HG03342 (cell line): ENCODE results near the gene FHOD3.
"Not testable (repeated sequence)": the region's sequence is repeated elsewhere in the genome, so short reads cannot be mapped to it uniquely, and the experiment has no call there.

Source experiments
- ATAC-seq: cut with Tn5 transposase; IDR thresholded peaks from one replicate; pipeline ENCODE4 v1.9.1; 2021; ENCODE audit warnings: mild to moderate bottlenecking, moderate library complexity; ENCODE audit not compliant: unreplicated experiment

FHOD3 gene

DNA sequence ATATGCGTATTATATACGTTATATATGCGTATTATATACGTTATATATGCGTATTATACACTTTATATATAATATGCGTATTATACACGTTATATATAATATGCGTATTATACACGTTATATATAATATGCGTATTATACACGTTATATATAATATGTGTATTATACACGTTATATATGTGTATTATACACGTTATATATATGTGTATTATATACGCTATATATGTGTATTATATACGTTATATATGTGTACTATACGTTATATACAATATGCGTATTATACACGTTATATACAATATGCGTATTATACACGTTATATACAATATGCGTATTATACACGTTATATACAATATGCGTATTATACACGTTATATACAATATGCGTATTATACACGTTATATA, 465.5 kb downstream of the FHOD3 start:
- not testable (repeated sequence) for ATAC-seq

DNA sequence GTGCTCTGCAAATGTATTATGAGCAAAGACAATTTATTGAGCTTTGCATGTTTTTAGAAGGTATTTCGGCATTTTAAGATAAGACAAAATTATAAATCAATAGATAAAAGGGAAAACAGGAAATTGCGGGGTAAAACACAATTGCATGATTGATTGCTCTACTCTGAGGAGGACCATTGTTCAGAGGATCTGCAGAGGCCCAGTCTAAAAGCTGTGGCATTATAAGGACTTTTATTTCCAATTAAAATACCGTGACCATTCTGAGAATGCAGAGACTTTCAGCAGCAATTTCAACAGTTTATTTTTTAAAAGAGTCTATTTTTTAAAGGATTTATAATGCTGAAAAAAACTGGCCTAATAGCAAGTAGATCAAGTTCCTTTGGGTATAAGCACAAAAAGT, 469.3 kb downstream of the FHOD3 start:
- ATAC-seq: no peak

DNA sequence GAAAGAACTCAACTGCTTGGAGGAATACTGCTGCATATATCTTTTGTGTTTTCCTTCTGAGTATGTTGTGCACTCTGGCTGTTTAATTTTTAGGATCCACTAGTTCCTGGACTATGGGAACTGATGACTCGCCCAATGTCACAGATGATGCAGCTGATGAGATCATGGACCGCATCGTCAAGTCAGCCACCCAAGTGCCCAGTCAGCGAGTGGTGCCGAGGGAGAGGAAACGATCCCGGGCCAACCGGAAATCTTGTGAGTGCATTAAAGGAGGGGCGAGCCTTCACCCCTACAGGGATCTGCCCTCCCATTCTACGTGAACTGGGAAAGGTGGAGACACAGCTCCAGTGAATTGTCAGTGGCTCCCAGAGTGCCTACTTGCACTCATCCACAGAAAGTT, 471.7 kb downstream of the FHOD3 start:
- ATAC-seq: no peak

DNA sequence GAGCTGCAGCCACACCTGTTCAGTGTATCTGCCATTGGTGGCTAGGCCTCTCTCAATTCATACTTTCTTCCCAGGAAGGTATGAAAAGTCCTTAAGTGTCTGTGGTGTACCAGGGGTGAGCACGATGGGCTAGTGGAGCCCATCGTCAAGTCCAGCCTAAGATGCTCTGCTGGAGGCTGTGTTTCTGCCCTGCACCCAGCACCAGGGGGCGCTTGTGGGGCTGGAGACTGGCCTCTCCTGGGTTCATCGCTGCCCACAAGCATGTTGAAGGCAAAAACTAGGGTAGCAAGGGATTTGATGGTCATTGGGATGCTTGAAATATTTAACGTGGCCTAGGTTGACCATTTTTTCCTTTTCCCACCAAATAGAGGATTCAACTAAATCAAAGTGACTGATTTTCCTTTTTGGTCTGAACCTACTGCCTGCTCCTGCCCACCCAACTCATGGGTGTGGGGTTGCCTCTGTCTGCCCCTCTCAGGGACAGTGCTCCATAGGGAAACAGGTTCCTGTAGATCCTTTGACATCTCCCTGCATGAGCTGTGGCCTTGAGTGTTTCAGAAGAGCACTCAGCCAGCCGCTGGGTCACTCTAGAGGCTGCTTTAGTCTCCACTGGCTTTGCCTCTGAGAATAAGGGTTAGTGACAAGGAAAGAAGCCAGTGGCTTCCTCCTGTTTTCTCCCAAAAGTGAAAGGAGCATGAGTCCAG, 472.2 kb downstream of the FHOD3 start:
- ATAC-seq: no peak

DNA sequence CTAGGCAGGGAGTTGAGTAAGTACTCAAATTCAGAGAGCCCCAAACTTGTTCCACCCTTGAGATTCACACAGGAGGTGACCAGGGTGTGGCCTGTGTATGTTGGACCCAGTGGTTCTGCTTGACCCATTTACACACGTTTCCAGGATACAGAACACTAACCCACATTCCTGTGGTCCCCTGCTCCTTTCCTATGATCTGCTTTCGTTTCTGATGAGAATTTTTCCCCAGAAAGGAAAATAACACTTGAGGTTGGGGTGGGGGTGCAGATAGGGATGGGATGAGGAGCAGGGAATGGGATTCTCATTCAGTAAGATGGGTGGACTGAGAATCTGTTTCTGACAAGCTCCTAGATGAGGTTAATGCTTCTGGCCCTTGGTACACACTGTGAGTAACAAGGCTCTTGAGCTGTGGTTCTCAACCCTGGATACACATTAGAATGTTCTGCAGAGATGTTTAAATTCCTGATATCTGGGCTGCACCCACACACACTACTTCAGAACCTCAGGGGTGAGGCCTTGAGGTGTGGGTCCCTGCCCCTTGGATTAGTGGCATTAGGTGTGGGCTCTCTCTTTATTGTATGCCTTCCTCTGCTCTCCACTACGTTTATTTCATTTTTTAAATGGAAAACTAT, 472.9 kb downstream of the FHOD3 start:
- no peak for ATAC-seq

DNA sequence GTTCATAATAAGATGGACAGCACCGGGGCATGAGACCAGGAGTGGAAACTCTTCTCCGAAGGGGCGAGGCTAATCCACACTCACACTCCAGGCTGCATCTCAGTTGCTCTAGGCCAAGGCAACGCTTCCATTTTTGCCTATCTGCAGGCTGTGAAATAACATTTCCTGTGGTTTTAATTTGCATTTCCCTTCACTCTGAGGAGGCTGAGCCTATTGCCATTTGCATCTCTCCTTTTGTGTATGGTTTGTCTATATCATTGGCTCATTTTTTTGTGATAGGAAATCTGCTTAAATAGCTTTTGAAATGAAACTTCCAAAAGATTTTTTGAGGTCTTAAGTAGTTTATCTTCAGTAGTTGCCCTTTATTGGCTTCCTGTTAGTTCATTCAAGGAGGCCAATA, 473.7 kb downstream of the FHOD3 start:
- ATAC-seq: no peak

DNA sequence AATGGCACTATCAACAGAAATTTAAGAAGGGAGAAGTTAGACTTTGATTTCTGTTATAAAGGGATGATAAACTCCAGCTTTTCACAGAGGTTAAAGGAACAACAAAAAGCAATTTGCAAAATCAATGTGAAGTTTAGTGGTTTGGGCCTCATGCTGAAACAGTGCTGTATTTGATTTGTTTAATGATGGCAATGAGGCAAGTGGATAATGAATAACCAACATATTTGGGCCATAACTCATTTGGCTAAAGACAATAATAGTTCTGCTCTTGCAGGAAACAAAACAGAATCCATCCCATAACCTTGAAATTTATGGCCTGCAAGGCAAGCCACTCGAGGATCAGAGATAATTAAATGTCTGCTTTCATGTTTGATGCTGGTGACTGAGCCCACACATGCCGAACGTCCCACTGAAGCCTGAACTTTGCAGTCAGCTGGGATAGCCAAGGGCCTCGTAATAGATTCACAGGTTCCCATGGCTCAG, 474.8 kb downstream of the FHOD3 start:
- ATAC-seq: no peak

DNA sequence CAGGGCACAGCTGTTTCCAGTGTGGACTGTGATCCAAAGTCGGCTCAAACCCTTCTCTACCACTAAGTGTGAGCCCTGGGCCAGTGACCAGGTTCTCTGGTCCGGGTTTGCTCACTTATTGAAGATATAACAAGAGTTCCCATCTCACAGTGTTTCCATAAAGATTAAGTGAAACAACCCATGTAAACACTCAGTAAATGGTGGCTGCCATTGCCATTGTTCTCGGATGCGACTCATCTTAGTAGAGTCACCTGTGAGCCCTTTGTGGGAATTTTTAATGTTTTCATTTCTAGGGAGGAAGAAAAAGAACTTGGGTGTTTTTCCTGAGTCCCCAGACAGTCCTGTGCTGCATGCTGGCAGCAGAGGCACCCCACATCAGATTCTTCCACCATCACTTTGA, 477.9 kb downstream of the FHOD3 start:
- no peak for ATAC-seq

DNA sequence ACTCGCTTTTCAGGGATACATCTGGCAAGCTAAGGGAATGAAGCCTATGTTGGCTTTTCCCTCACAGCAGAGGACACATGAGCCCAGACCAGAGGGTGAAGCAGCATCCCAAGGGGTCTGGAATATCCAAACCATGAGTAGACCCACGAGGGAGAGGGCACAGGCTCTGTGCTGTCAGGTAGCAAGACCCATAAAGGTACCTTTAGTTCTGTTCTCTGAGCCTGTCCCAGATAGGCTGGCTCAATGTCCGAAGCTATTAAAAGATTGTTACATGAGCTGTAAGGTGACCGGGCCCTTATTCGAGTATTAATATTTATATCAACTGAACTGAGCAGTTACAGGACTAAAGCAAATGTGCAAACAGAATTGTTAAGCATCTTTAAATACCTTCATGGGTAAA, 479.1 kb downstream of the FHOD3 start:
- ATAC-seq: no peak

DNA sequence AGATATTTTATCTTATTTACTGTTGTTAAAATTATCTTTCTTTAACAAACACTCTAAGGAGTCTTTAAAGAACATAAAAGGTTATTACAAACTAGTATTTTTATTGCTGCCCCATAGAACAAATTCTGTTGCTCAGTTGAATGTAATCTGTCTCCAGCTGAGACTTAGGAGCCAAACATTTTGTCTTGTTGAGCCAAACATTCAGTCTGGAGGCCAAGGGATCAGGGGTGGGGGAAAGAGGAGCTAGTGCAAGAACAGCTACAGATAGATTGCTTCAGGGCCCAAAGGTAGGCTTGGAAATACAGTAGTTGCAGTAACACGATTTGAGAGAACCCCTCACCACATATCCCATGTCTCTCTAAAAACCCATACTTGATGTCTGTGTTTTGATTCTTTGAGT, 480.1 kb downstream of the FHOD3 start:
- ATAC-seq: no peak

DNA sequence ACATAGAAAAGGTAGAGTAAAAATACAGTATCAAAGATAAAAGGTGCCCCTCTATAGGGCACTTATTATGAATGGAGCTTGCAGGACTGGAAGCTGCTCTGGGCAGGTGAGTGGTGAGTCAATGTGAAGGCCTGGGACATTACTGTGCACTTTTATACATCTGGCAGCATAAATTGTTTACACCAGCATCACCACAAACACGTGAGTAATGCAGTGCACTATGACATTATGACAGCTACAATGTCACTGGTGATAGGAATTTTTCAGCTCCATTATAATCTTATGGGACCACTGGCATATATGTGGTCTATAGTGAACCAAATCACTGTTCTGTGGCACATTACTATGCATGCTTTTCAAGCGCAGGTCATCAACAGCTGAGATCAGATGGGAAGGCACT, 483.2 kb downstream of the FHOD3 start:
- no peak for ATAC-seq

DNA sequence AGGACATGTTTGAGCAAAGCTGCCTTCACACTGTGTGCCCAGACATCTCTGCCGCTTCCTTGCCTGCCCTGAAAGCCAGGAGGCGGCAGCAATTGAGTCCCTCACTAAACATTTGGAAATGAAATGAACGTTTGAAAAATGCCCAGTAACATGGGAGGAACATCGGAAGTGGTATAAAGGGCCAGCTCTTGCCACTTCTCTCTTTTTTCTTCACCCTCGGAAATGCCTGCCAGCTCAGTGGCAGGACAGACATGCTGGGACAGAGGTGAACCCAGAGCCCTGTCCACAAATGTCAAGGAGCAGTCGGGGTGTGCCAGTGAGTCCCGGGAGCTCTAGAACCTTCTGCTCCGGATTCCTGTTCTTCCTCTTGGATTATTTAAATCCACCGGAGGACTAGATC, 485.2 kb downstream of the FHOD3 start:
- no peak for ATAC-seq

DNA sequence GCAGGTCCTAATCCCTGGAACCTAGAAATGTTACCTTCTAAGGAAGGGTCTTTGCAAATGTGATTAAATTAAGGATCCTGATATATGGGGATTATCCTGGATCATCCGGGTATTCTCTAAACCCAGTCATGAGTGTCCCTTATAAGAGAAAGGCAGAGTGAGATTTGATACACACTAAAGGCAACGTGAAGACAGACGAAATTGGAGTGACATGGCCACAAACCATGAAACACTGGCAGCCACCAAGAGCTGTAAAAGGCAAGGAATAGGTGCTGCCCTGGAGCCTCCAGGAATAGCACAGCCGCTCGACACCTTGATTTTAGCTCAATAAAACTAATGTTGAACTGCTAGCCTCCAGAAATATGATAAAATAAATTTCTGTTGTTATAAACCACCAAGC, 486.3 kb downstream of the FHOD3 start:
- no peak for ATAC-seq

DNA sequence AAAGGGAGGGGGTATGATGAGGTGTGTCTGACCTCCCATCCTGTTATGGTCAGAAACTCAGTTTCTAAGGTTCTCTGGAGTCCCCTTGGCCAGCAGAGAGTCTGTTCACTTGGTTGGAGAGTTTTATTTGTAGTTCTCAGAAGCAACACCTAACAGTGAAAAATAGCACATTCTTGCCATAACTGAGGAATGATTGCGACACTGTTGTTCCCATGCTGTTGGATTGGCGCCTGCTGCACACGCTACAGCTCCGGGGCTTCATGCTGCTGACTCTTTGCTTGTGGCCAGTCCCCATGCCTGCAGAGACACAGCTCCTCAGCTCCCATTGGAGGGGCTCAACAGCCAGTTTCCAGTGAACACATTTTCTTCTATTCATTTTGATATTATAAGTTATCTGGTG, 489.2 kb downstream of the FHOD3 start:
- ATAC-seq: no peak

DNA sequence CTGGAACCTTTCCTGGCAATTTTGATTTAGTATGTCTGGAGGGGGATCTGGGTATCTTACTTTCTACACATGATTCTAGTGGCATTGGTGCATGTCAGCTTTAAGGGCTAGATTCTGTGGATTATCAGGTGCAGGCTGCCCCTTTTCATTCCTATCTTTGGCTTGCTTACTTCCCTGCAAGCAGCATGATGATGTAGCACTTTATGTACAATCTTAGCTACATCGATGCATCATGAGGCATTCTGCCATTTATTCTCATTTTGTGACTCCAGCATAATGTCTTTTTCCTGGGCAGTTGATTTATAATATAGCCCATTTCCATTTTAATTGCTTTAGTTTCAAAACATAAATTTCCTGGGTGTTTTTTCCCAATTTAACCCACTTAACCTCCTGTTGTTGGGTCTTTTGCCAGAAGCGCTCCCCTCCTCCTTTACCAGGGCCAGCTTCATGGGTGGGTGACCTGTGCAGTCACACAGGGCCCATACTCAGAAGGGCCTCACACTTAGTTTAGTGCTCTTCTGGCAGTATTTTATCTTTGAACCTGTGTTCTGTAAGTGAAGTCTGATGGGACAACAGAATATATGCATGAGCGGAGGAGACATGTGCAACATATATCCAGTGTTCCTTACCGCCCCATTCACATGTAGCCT, 495.2 kb downstream of the FHOD3 start:
- ATAC-seq: no peak

DNA sequence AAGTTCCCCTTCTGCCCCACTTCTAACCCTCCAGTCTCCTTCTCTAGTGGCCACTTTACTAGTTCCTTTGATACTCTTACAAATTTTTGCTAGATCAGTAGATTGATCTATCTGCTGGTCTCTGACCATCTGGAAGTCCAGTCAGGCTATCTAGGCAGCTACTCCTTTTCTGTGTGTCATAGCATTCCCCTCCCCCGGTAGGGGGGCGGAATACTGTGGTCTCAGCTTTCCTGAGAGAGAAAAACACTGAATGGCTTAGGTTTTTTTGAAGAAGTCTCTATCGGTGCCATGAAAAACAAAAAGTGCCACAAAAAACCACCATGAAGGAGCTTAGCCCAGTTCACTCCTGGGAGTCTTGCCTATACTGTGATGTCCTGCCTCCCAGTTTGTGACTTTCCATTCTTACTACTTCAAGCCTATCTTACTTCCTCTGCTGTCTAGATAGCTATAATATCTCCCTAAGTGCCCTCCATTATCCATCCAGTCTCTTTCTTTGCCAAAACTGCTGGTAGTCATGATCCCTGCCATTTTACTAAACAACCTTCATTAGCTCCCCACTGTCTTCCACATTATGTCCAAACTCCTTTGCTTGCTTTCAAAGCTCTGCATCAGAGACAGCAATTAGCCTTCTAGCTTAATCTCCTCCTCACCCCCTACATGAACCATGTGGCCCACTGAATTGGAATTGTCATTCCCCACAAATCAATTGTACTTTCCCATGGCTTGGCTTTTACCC, 501.4 kb downstream of the FHOD3 start:
- ATAC-seq: no peak

DNA sequence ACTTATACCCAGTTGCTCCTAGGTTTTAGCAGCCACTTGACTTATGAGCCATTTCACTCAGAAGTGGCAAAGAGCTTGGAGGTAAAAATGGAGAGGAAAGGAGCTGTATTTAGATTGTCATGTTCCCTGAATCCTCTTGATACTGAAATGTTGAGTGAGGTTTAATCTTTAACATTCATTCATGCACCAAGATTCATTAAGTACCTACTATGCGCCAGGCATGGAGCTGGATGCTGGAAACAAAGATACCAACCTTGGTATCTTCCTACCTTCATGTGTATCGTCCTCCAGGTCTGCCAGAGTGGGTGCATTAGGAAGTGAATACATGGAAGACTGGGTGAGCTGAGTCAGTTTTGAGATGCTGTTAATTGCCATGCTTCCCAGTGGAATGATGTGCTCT, 507.6 kb downstream of the FHOD3 start:
- ATAC-seq: no peak

DNA sequence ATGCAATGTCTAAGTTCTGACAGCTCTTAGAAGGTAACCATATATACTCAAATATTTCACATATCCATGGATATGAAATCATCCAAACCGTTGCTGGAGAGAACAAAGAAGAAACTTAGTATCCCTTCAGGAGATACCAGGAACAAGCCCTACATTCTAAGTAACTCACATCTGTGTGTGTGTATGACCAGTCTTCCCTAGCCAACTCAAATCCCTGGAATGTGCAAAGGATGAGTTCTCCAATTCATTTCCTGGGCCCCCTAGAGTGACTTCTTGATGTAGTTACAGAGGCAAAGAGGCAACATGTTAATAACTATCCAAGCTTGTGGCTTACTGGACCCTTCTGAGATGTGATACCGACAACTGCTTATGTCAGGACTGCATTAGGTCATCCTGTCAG, 511.2 kb downstream of the FHOD3 start:
- ATAC-seq: no peak

DNA sequence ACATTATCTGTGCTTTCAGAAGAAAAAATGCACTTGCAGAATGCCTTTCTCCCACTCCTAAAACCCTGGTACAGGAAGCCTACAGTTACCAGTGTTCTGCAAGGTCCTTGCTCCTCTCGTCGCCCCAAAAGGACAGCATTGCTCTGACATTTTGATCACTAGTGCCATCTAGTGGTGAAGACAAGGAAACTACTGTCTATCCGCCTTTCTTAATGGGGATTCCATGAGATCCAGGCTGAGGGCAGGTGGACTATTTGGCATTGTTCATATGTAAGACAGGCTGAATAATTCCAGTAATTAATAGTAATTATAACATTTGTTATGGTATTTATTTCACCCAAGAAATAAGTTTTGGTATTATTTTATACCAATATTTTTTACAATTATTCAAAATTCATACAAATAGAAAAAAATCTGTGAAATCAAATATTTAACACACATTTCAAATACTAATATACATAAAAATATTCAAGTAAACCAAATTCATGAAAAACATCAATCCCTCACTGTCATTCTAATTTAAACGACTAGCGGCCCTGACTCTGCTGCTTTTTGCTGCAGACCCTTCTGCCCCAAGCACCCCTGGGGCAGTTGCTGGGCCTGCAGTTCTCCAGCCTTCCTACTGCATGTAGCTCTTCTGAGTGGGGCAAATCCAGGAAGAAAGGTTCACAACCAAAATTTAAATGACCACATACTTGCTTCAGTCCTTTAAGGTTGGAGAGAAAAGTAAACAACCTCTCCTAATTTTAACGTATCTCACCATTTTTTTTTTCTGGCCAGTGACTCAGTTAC, 512.3 kb downstream of the FHOD3 start:
- ATAC-seq: peak; percentile 100

DNA sequence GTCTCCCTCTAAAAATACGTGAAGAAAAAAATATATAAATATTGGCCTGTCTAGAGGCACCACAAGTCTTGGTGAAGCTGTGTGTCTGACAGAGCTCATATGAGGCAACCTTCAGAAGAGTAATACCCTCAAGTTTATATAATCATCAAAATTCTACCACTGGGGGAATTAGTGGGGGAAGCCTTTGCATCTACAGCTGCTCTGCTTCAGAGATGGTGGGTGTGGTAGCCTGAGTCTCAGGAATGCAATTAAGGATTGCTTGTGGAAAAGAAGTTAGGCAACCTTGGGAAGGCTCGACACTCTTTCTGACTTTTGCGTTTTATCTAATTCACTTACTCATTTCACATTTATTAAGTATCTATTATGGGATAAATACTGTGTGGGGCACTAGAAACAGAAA, 513.9 kb downstream of the FHOD3 start:
- no peak for ATAC-seq

DNA sequence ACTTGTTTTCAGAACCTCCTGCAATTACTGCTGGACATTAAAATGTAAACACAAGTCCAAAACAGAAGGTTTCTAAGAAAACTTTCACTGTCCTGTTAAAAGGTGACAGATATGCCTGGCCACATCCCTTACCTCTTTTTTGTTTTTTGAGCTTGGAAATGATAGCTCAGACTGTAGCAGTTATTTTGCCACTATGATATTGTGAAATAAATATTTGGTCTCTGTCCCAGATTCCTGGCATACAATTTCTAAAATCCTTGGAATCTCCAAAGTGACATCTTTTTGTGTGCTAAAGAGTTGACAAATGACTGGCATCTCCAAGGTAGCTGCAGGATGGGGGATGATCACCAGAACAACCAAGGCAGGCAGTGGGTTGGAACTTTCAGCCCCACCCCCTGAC, 514.4 kb downstream of the FHOD3 start:
- no peak for ATAC-seq
